ENCODE data around the gene TBC1D5. TPM values are rescaled to one million over a fixed set of nuclear protein-coding genes. Genes with fewer than 3 reads are reported as not detected.

TBC1D5 gene
- total and polyA plus RNA-seq, 2 of the 8 experiments (the other 6 are each of a cell fraction or from before 2014, with no cell fraction given) = 11.0 to 22.9 TPM

DNA sequence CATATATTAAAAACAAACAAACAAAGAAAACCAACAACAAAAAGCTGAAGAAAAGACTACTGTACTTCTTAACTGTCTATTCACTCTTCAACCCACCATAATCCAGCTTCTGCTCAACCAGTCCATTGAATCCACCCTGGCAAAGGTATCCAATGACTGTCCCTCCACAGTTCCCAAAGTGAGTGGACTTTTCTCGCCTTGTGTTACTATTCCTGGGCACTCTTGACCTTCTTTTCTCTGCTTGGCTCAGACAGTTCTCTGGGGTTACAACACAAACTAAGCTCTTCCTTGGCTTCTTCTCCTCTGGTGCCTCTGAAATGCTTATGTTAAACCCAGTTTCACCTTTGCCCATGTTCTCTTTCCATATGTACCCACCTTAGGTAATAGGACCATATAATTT, 437.5 kb downstream of the TBC1D5 start:
- POLR2A ChIA-PET (ENCODE audit: partially characterized antibody) = no interaction called here
- no peak for DNase-seq (ENCODE audit: low read depth in 1 of 2, low spot score in 2 of 2)
- TF ChIP-seq BCL11A (IDR thresholded peaks at IDR 0.05; ENCODE audit: low read depth in 2 of 2, low read length in 2 of 2) (no peak), RFX5 (IDR thresholded peaks at IDR 0.05; ENCODE audit: borderline replicate concordance, low read depth, low read length) (no peak), CTBP2 (IDR thresholded peaks at IDR 0.05; ENCODE audit: borderline replicate concordance, insufficient read depth, insufficient read length, low read length) (no peak), CHD1 (IDR thresholded peaks at IDR 0.05; ENCODE audit: low read depth, low read length) (no peak), SIRT6 (IDR thresholded peaks at IDR 0.05; ENCODE audit: low read length) (no peak), POLR2A (IDR thresholded peaks at IDR 0.05; ENCODE audit: control extremely low read depth in 1 of 2, low read depth in 2 of 2, low read length in 2 of 2) (no peak), RAD21 (IDR thresholded peaks at IDR 0.05 in 1 of 2, conservative IDR thresholded peaks at IDR 0.05 in 1 of 2; ENCODE audit: low read depth in 2 of 2, low read length in 2 of 2) (no peak), GABPA (IDR thresholded peaks at IDR 0.05; ENCODE audit: borderline replicate concordance, insufficient read depth, low read length) (no peak), KDM1A (IDR thresholded peaks at IDR 0.05; ENCODE audit: borderline replicate concordance, low read length) (no peak), EZH2 (IDR thresholded peaks at IDR 0.05; ENCODE audit: low read depth, low read length, severe bottlenecking) (no peak), SAP30 (IDR thresholded peaks at IDR 0.05; ENCODE audit: insufficient read depth, insufficient replicate concordance, low read length) (no peak), TAF1 (IDR thresholded peaks at IDR 0.05; ENCODE audit: low read depth, low read length) (no peak), TBP (IDR thresholded peaks at IDR 0.05; ENCODE audit: low read depth, low read length) (no peak)
- TF ChIP-seq, protein P1, sequence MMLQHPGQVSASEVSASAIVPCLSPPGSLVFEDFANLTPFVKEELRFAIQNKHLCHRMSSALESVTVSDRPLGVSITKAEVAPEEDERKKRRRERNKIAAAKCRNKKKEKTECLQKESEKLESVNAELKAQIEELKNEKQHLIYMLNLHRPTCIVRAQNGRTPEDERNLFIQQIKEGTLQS (IDR thresholded peaks at IDR 0.05; ENCODE audit: insufficient read depth, low read depth, low read length) = no peak

More for the DNA sequence above, 437.5 kb downstream of the TBC1D5 start:
- H3K4me2 ChIP-seq (ENCODE audit: insufficient read depth in 1 of 2, low read depth in 2 of 2, low read length in 2 of 2) = no peak overlapping the region
- H4K8ac ChIP-seq (ENCODE audit: extremely low read depth, insufficient read depth, low read length) = no peak overlapping the region
- CTCF ChIA-PET (ENCODE audit: partially characterized antibody) = interaction anchor here (1.2 kb wide), 1 partner anchor 110 kb away, joined by 3 read pairs; no protein-coding TSS in a partner anchor
- H3K79me2 ChIP-seq (ENCODE audit: control insufficient read depth in 1 of 2, insufficient read depth in 2 of 2, low read length in 2 of 2) = no peaks in the 10 kb centered on the region
- no peak overlapping the region for H3K27ac ChIP-seq (ENCODE audit: low read depth, low read length)
- no peaks in the 10 kb centered on the region for H3K36me3 ChIP-seq (ENCODE audit: control insufficient read depth in 2 of 4, insufficient read depth in 4 of 4, low read length in 3 of 4)
- H3K23ac ChIP-seq (ENCODE audit: insufficient read length) = no peak overlapping the region
- no peak overlapping the region for H3K4me3 ChIP-seq (ENCODE audit: extremely low read depth in 1 of 4, insufficient read depth in 2 of 4, low read depth in 3 of 4, low read length in 4 of 4)
- no peak overlapping the region for H3K14ac ChIP-seq (ENCODE audit: insufficient read length)
- H3K4ac ChIP-seq (replicated peaks; ENCODE audit: insufficient read length, low read depth, low read length) = no peak overlapping the region
- H3K56ac ChIP-seq (replicated peaks; ENCODE audit: insufficient read length, low read depth, low read length) = no peak overlapping the region
- H2BK5ac ChIP-seq (ENCODE audit: low read depth, low read length) = no peak overlapping the region
- H2BK12ac ChIP-seq (ENCODE audit: low read depth, low read length) = no peak overlapping the region
- no peak overlapping the region for H2AK5ac ChIP-seq (ENCODE audit: low read depth, low read length)
- no peaks in the 10 kb centered on the region for H3K9me3 ChIP-seq (ENCODE audit: insufficient read depth in 2 of 2, low read depth in 1 of 2, low read length in 1 of 2)
- H4K20me1 ChIP-seq (replicated peaks in 1 of 2; ENCODE audit: control insufficient read depth in 1 of 2, insufficient read depth in 2 of 2, low read length in 2 of 2) = no peaks in the 10 kb centered on the region
- no peaks in the 10 kb centered on the region for H3K79me1 ChIP-seq (ENCODE audit: low read depth, low read length)
- no peak overlapping the region for H3K18ac ChIP-seq (ENCODE audit: extremely low read depth, low read length)
- no peak overlapping the region for H2BK20ac ChIP-seq (ENCODE audit: low read length)
- H2AFZ ChIP-seq (ENCODE audit: low read length) = no peak overlapping the region
- no peak overlapping the region for H2BK120ac ChIP-seq (replicated peaks; ENCODE audit: low read depth, low read length)
- no peak for FAIRE-seq
- H3K9ac ChIP-seq (replicated peaks in 1 of 4; ENCODE audit: extremely low read depth in 1 of 4, low read depth in 3 of 4, low read length in 3 of 4) = no peak overlapping the region; a peak in 1 of 7 replicates
- no peak overlapping the region for H4K91ac ChIP-seq (replicated peaks; ENCODE audit: insufficient read length, low read length)
- WGBS, 2 experiments (ENCODE audit: extremely low coverage in 1 of 2, insufficient coverage in 1 of 2, insufficient read length in 1 of 2, insufficient replicate concordance in 2 of 2, low coverage in 1 of 2, low lambda C conversion rate in 2 of 2, missing lambda C conversion rate in 1 of 2) = 91% methylated on average over 1 of the region's 1 CpG; no CpG with 5 or more reads in 1 of the 2 experiments
- no peak overlapping the region for H2BK15ac ChIP-seq (ENCODE audit: low read length)
- H4K5ac ChIP-seq (ENCODE audit: insufficient read length, low read depth, low read length) = no peak overlapping the region
- H3K27me3 ChIP-seq (replicated peaks in 1 of 4; ENCODE audit: control insufficient read depth in 3 of 4, extremely low read depth in 1 of 4, insufficient read depth in 3 of 4, low read length in 3 of 4) = no peaks in the 10 kb centered on the region
- H3K4me1 ChIP-seq (replicated peaks in 1 of 4; ENCODE audit: control insufficient read depth in 3 of 4, insufficient read depth in 4 of 4, low read length in 3 of 4) = no peaks in the 10 kb centered on the region
- H3K23me2 ChIP-seq (ENCODE audit: low read depth, low read length) = no peaks in the 10 kb centered on the region
